HG03378 (cell line): ENCODE data around the gene AKR1B15.

Source experiments
- ATAC-seq: cut with Tn5 transposase; IDR thresholded peaks from one replicate; pipeline ENCODE4 v1.9.1; 2021; ENCODE audit warnings: mild to moderate bottlenecking, moderate library complexity; ENCODE audit not compliant: unreplicated experiment

AKR1B15 gene

DNA sequence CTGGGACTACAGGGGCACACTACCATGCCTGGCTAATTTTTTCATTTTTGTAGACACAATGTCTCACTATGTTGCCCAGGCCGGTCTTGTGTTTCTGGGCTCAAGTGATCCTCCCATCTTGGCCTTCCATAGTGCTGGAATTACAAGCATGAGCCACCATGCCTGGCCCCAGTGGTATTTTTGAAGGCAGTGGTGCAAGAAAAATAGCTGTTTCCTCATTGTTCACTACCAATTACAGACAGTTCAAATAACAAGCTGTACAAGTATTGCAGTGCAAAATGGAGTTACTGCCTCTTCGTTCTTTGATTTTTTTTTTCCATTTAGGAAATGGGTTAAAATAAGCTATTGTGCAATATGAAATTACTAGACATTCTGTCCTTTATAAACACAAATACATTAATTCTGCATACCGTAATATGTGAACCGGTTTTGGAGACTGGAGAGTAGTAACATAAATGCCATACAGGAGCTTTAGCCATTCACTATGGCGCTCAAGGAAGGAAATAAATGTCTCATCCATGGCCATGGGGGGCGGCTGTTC lies 62.8 kb downstream of the AKR1B15 start:
- ATAC-seq: no peak

DNA sequence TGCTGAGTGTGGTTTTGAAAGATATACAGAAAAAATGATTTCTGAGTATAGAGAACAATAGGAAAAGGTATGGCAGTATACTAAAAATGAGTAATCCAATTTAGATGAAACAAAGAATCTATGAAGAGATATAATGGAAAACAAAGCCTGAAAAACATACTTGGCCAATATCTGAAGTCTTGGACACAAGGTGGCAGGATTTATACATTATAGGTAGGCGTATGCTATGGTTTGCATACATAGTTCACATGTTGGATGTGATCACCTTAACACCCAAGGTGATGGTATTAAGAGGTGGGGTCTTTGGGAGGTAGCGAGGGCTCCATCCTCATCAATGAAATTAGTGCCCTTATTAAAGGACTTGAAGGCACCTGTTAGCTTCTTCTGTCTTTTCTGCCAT lies 63.3 kb downstream of the AKR1B15 start:
- no peak for ATAC-seq

DNA sequence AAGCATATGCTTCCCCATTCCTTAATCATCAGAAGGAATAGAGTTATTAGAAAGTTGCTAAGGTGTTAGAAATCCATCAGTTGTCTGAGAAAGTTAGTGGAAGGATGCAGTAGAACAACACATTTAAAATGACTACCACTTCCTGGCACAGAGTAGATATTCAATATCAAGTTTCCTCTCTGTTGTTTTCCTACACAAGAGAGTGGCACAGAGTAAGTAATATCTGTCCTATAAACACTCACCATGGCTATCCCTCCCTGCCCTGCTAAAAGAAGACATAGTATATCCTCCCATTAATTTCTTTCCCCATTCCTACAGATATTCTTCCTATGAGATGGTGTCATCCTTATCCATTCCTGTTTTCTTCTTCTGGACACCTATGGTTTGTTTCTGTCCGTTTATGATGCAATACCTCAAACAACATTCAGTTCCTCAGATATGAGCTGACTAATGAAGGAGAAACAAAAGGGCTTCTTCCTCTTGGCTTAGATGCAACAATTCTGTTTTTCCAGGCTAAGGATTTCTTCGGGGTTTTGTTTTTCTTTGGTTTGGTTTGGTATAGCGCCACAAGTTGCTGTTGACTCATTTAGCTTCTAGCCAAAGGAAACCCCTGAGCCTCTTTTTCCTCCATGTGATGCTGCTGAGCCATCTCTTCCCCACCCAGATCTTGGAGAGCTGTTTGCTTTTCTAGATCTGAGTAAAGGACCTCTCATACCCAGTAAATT lies 64.9 kb downstream of the AKR1B15 start:
- no peak for ATAC-seq

DNA sequence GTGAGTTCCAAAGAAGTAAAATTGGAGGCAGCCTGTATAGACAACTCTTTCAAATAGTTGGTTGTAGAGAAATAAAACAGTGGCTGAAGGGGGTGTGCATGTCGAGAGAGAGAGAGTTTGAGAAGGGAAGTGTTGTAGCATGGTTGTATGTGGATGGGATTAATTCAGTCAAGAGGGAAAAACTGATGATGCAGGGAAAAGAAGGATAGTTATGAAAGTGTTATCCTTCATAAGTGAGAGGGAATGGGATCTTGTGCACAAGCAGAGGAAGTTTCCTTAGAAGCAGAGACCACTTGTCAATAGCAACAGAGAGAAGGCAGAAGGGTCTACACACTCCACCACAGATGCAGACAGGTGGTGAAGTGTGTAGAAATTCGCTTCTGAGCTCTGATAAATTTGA lies 67.7 kb downstream of the AKR1B15 start:
- no peak for ATAC-seq

DNA sequence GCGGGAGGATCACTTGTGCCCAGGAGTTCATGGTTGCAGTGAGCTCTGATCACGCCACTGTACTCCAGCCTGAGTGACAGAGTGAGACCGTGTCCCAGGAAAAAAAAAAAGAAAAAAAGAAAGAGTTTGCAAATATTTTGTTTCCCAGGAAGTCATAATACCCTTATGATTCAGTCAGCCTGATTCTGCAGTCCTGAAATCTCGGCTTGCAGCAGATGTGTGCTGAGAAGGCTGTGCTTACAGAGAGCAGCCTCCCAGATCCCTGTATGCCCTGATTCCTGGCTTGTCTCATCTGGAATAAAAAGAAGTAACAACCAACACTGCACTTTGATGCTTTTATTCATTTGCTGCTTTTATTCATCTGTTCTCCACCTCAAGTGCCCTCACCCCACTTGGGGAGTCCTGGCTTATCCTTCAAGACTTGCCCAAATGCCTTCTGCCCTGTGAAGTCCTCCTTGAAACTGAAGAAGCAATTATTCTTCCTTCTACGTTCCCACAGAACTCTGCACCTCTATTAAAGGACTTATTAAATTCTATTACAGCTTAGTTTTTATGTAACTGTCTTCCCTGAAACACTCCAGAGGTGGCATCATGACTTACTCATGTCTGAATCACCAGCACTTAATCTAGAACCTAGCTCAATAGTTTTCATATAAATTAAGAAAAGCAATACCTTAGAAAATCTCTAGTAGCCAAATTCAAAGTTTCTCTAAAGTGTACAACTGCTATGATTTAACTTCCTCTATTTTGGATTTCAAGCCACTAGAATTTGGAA lies 70.0 kb downstream of the AKR1B15 start:
- no peak for ATAC-seq

DNA sequence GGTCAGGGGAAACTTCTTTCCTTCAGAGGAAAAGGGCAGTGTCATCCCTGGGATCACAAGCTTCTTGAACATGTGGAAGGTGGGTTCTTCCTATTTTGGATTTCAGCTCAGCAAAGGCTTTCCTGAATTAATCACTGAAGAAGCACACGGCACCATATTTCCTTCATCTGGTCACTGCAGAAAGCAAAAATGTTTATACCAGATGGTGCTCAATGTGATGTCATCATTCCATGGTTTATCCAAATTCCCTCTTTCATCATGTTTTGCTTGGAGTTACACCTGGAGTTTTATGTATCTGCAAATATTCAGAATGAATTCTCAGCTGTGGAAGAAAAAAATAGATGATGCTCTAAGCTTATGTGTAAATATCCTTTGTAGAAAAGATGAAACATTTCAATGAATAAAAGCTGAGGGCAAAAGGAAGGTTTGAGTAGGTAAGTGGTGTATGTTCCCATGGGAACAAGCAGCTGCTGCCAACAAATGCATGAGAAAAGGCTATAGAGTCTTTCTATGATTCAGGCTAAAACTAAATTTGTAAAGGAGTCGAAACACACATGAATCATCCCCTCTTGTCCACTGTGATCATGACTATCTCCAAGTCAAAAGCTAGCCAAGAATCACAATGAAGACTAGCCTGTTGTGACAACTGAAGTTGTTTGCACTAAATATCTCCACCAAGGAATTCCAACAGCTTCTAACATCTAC lies 70.9 kb downstream of the AKR1B15 start:
- no peak for ATAC-seq

DNA sequence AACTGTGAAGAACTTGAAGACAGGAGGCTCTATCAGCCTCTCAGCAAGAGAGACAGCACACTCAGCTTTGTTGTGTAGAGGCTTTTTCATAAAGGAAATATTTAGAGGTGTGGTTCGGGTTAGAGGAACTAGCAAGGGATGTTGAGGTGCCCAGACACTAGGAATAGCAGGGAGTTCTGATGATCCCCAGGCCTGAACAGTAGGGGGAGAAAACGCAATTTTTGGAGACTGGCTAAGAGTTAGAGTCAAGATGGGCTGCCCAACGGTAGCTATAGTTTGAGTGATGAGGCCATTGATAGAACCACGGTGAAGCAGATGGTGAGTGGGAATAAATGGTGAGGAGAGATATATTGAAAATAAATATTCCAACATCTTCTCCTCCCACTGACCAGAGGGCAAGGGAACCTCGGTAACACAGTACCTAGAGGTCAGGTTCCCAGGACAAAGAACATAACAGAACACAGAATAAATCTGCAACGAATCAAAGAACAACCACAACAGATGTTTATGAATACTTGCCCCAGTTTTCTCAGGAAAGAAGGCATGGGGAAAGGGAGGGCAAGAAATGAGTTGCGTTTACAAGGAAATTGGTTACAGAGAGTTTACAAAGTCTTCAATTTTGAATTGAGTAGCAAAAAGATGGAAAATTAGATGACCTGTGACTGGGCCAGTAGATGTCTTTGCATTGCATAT lies 73.5 kb downstream of the AKR1B15 start:
- no peak for ATAC-seq

DNA sequence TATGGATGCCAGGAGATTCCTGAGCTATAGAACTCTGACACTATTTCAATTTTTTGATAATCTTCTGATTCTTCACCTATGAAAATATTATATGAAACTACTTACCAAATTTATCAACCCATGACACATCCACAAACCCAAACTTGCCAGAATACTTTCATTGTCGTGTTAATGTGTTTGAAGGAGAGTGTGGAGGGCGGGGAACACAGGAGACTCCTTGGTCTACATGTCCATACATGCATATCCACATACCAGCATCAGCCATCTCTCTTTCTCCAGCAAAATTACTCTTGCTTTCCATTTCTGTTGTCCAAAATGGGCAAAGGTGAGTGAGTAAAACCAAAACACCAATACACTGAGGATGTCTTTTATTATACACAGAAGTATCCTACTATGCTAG lies 74.3 kb downstream of the AKR1B15 start:
- ATAC-seq: no peak

DNA sequence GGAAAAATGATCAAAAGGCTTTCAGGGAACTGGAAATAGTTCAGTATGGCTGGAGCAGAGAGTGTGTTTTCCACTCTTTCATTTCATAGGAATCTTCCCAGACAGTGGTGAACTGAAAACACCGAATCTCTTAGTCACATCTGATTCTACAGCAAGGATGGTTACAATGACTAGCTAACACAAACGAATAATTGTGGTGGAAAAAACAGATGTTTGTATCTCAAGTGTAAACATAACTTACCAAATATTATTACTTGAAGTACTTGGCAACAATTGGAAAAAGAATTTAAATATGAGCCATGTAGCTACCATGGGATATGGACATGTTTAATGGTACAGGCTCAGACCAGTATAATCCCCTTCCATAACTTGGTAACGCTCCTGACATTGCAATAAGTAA lies 76.6 kb downstream of the AKR1B15 start:
- ATAC-seq: no peak

DNA sequence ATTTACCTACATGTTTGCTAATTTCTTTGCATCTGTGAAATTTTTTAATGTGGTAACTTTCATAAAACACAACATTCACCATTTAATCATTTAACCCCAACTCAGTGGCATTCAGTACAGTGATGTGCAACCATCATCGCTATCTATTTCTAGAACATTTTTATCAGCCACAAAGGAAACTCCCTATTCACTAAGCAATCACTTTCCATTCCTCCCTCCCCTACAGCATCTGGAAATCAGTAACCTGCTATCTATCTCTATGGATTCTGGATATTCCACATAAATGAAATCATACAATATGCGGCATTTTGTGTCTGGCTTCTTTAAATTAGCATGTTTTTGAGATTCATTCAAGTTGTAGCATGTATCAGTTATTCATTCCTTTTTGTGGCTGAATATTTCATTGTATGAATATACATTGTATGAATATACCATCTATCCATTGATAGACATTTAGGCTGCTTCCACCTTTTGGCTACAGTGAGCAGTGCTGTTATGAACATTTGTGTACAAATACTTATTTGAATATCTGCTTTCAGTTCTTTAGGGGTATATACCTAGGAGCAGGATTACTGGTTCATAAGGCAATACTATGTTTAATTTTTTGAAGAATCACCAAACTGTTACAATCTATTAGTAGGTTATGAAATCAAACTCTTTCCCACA lies 78.3 kb downstream of the AKR1B15 start:
- ATAC-seq: no peak

DNA sequence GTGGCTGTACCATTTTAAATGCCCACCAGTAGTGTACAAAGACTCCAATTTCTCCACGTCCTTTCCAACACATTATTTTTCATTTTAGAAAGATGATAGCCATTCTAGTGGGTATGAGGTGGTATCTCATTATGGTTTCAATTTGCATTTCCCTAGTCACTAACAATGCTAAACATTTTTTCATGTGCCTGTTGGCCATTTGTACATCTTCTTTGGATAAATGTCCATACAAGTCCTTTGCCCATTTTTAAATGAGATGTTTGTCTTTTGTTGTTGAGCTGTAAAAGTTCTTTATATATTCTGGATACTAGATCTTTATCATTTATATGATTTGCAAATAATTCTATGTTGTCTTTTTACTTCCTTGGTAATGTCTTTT lies 78.9 kb downstream of the AKR1B15 start:
- ATAC-seq: no peak

DNA sequence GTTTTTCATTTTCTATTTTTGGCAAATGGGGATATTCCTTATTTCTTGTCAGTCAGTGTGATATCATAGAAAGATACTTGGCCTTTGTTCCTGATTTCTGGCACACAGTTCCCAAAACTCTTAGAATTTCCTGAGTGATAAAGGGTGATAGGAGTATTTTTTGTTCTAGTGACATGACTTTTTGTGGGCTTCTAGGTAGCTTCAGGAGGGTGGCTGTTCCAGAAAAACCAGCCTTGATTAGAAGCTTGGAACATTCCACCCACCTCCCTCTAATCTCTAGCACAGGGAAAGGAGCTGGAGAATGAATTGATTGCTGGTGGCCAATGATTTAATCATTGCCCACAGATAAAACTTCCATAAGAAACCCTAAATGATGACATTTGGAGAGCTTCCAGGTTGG lies 80.5 kb downstream of the AKR1B15 start:
- ATAC-seq: no peak
